H1 (cell line): Measurements from ENCODE around the gene FOSL1. TPM values are rescaled to one million over a fixed set of nuclear protein-coding genes. Genes with fewer than 3 reads are reported as not detected.

Experiments used
- CHD7 ChIP-seq: fragments of 300-600 bp; sonication (generic); IDR thresholded peaks from 2 replicates; pipeline ENCODE4 v1.7.1; 2012; ENCODE audit warnings: low read length, moderate library complexity, mild to moderate bottlenecking, inconsistent platforms; ENCODE audit not compliant: insufficient replicate concordance
- FOSL1 ChIP-seq: IDR thresholded peaks from 2 replicates; pipeline ENCODE4 v1.6.1; 2011; ENCODE audit warnings: mild to moderate bottlenecking, low read depth, low read length, moderate library complexity; ENCODE audit not compliant: insufficient read depth
- polyA plus RNA-seq, 7 experiments: library from polyadenylated mRNA; depleted of rRNA in 3 of 7; stranded (reverse) in 5 of 7; unstranded in 2 of 7; fragments of >200 nt in 5 of 7; fragments of 200-250 nt in 2 of 7; gene quantifications; 1 replicate in 5 of 7; 2 replicates in 1 of 7; 4 replicates in 1 of 7; pipeline versions ENCODE4 v1.2.1 to v1.2.3, GENCODE V29; 2011 to 2013; ENCODE audit warnings: missing spikeins in 2 of 7, mixed read lengths in 2 of 7
- total RNA-seq: library from RNA; stranded (reverse); fragmentation: NEBNext Ultra II Directional; extraction: Animal tissue kit (Norgen Biotek cat#: 25700); gene quantifications from 2 replicates; pipeline ENCODE4 v1.2.1, GENCODE V29; 2021

FOSL1 gene
- total and polyA plus RNA-seq, 2 of the 8 experiments (the other 6 are each of a cell fraction or from before 2014, with no cell fraction given): 6.3 to 7.2 TPM

- TF ChIP-seq CHD7: no peak
- no peak for TF ChIP-seq FOSL1
- TF ChIP-seq, all 59 proteins: peak for 4
Measured at GRCh38 chr11:65927904-65928397, 27.8 kb upstream of the FOSL1 start (continued).
